ENCODE measurements around the gene RSPH3. TPM values are rescaled to one million over a fixed set of nuclear protein-coding genes. Genes with fewer than 3 reads are reported as not detected.
"Not testable (repeated sequence)": the region's sequence is repeated elsewhere in the genome, so short reads cannot be mapped to it uniquely, and the experiment has no call there.

RSPH3 gene
- total RNA-seq, 6 donors from 2014 or later, result 14.7 to 22.0 (median 18.2) TPM

DNA sequence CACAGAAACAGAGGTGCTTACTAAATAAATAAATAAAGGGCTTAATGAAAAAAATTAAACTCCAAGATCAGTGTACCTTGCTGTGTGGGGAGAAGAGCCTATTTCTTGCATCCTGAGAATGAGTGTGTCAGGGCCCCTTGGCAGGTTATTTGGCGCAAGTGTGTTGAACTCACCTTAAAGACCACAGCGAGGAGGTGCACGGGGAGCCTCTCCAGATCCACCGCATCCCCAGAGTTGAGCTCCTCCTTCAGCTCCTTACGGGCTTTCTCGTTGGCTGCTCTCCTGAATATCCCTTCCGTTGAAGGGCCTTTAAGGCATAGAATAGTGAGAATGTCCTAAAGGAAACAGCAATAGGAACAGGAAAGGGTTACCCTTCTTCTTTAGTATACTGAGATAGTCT lies 41.2 kb upstream of the RSPH3 start:
- Histone ChIP-seq H3K4me1 (peaks cover 3 to 26% (median 13%) of the 10 kb centered on the region in 4 donors), H3K27me3 (no peaks in the 10 kb centered on the region), H3K36me3 (peaks cover 0 to 15% (median 4%) of the 10 kb centered on the region in 4 donors), H3K27ac (peak overlapping the region; percentile 32 to 83 (median 76)), H3K4me3 (peak overlapping the region in 1 of 4 donors; percentile 37), H3K9me3 (no peaks in the 10 kb centered on the region)
- ATAC-seq (ENCODE audit: low FRiP score in 2 of 2) (no peak), DNase-seq (no peak)
- 89 to 90% methylated on average over 7 of the region's 7 CpGs for WGBS, 2 donors
- TF ChIP-seq POLR2AphosphoS5 (IDR thresholded peaks at IDR 0.05) (no peak), EP300 (IDR thresholded peaks at IDR 0.05) (no peak)
- TF ChIP-seq, protein P1, sequence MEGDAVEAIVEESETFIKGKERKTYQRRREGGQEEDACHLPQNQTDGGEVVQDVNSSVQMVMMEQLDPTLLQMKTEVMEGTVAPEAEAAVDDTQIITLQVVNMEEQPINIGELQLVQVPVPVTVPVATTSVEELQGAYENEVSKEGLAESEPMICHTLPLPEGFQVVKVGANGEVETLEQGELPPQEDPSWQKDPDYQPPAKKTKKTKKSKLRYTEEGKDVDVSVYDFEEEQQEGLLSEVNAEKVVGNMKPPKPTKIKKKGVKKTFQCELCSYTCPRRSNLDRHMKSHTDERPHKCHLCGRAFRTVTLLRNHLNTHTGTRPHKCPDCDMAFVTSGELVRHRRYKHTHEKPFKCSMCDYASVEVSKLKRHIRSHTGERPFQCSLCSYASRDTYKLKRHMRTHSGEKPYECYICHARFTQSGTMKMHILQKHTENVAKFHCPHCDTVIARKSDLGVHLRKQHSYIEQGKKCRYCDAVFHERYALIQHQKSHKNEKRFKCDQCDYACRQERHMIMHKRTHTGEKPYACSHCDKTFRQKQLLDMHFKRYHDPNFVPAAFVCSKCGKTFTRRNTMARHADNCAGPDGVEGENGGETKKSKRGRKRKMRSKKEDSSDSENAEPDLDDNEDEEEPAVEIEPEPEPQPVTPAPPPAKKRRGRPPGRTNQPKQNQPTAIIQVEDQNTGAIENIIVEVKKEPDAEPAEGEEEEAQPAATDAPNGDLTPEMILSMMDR (IDR thresholded peaks at IDR 0.05), result no peak

DNA sequence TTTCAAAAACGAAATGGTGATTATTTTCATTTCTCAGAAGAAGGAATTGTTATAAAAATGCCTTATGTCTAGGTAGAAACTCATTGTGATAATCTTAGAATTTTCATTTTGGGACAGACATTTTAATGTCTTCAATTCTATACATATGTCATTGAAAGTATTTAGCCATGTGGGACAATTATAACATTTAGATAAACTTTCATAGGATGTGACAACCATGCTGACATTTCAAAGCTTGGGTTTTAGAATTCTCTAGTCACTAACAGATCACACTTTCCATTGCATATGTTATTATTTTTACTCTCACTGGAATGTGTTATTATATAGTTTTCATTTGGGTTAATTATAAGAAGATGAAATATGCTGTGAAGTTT lies 39.9 kb upstream of the RSPH3 start:
- TF ChIP-seq POLR2AphosphoS5 (IDR thresholded peaks at IDR 0.05) (no peak), EP300 (IDR thresholded peaks at IDR 0.05) (no peak), POLR2A (IDR thresholded peaks at IDR 0.05) (no peak)
- TF ChIP-seq, protein P1 (IDR thresholded peaks at IDR 0.05), result no peak
- peak overlapping the region; percentile 71 to 76 (median 74) for H3K27ac ChIP-seq

DNA sequence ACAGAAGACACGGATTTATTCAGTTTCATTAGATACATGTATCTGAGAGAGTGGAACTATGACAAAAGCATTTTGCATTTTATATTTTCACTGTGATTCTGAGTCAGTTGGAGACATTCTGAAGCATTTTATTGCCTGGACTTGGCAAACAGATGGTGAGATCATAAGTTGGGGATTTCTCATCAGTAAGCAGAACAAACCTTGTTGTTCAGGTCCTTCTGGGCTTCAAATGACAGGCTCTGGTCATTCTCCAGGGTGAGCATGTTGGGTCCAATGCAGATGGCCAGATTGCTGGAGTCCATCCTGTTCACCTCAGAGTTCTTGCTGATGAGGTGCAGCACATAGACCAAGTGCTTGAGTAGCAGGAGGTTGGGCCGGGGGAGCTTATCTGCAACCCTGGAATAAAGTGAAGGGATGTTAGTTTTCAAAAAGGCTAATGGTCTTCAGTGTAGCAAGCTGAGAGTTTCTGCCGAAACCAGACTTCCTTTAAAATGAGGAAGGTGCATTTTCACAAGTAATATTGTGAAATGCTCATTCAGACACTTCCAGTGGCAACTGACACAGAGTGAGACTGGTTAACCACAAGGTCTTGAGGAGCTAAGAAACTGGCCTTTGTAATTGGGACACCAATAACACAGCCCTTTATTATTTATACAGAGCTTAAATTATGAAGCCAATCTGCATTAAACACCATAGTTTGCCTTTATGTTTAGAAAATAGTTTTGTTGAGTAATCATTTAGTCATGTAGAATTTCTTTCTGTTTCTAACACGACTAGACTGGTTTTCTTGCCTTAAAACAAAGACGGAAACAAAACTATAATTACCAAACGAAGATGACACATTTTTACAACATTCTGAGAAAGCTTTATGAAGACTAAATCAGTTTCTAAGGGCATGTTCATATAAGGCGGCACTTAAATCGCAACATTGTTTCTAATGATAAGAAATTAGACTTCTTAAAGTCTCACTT lies 39.2 kb upstream of the RSPH3 start:
- no peak overlapping the region for H3K4me3 ChIP-seq
- H3K4me1 ChIP-seq, result peaks cover 3 to 18% (median 13%) of the 10 kb centered on the region in 4 donors
- DNase-seq (peak in 1 of 2 donors; percentile 45), ATAC-seq (ENCODE audit: low FRiP score in 2 of 2) (peak; percentile 47 to 73)
- H3K36me3 ChIP-seq, result peaks cover 0 to 20% (median 5%) of the 10 kb centered on the region in 4 donors
- H3K27ac ChIP-seq, result peak overlapping the region; percentile 71 to 76 (median 74)
- TF ChIP-seq, protein P1 (IDR thresholded peaks at IDR 0.05), result no peak
- TF ChIP-seq POLR2A (IDR thresholded peaks at IDR 0.05) (peak in 1 of 4 donors; percentile 18), EP300 (IDR thresholded peaks at IDR 0.05) (no peak), POLR2AphosphoS5 (IDR thresholded peaks at IDR 0.05) (peak in 1 of 2 donors; percentile 73)
- H3K27me3 ChIP-seq, result no peaks in the 10 kb centered on the region
- H3K9me3 ChIP-seq, result no peaks in the 10 kb centered on the region
- WGBS, 2 donors, result 59 to 68% methylated on average over 8 of the region's 8 CpGs

More for the DNA sequence above, 39.9 kb upstream of the RSPH3 start:
- WGBS, 2 donors, result 51 to 69% methylated on average over 1 of the region's 1 CpG
- Histone ChIP-seq H3K27me3 (no peaks in the 10 kb centered on the region), H3K4me3 (no peak overlapping the region), H3K9me3 (no peaks in the 10 kb centered on the region), H3K36me3 (peaks cover 0 to 20% (median 5%) of the 10 kb centered on the region in 4 donors), H3K4me1 (peaks cover 3 to 18% (median 13%) of the 10 kb centered on the region in 4 donors)
- DNase-seq, result no peak
- no peak for ATAC-seq (ENCODE audit: low FRiP score in 2 of 2)

DNA sequence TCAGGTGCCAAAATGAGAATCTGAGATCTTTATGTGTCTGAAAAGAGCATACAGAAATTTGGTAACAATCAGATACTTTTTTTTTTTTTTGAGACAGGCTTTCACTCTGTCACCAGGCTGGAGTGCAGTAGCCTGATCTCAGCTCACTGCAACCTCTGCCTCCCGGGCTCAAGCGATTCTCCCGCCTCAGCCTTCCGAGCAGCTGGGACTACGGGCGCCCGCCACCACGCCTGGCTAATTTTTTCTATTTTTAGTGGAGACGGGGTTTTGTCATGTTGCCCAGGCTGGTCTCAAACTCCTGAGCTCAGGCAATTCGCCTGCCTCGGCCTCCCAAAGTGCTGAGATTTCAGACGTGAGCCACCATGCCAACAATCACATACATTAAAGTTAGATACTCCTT lies 38.3 kb upstream of the RSPH3 start:
- H3K36me3 ChIP-seq, result peaks cover 0 to 20% (median 5%) of the 10 kb centered on the region in 4 donors
- not testable (repeated sequence) for H3K4me3 ChIP-seq; H3K9me3 ChIP-seq; ATAC-seq (ENCODE audit: low FRiP score in 2 of 2); H3K27me3 ChIP-seq
- peaks cover 3 to 18% (median 13%) of the 10 kb centered on the region in 4 donors for H3K4me1 ChIP-seq
- 75 to 85% methylated on average over 12 of the region's 12 CpGs for WGBS, 2 donors
- peak in 1 of 2 donors; percentile 26 for DNase-seq
- H3K27ac ChIP-seq, result peak overlapping the region; percentile 71 to 76 (median 74)

DNA sequence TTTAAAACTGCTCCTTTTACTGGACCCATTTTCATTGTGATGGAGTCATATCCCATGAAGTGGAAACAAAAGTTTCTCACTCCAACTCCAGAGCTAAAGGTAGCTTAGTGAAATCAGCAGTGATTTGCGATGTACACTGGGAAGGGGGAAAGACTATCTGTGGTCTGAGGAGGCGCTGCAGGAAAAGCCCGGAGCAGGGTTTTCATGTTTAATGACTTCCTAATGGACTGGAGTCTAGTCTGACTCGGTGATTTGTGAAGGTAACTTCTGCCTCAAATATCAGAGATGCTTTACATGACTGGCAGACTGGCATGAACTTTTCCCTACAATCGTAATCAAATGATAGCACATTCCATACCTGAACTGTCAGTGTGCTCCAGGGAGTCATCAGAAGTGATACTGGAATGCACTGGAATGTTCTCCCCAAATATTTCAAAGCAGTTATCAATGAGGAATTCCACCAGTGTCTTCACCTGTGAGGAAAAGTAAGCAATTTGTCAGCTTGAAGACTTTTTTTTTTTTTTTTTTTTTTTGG lies 37.8 kb upstream of the RSPH3 start:
- Histone ChIP-seq H3K36me3 (peaks cover 0 to 20% (median 5%) of the 10 kb centered on the region in 4 donors), H3K9me3 (no peaks in the 10 kb centered on the region), H3K4me1 (peaks cover 1 to 18% (median 9%) of the 10 kb centered on the region in 4 donors), H3K4me3 (no peak overlapping the region), H3K27me3 (no peaks in the 10 kb centered on the region), H3K27ac (peak overlapping the region in 2 of 4 donors; percentile 6 to 71)
- ATAC-seq (ENCODE audit: low FRiP score in 2 of 2) (no peak), DNase-seq (no peak)
- TF ChIP-seq POLR2A (IDR thresholded peaks at IDR 0.05) (no peak), EP300 (IDR thresholded peaks at IDR 0.05) (no peak), POLR2AphosphoS5 (IDR thresholded peaks at IDR 0.05) (no peak)
- TF ChIP-seq, protein P1 (IDR thresholded peaks at IDR 0.05), result no peak
- WGBS, 2 donors, result 61 to 65% methylated on average over 5 of the region's 5 CpGs
